Endothelial cell of hepatic sinusoid (primary cell): Measurements from ENCODE around the gene NALCN.
"Not testable (repeated sequence)": the region's sequence is repeated elsewhere in the genome, so short reads cannot be mapped to it uniquely, and the experiment has no call there.

ENCODE experiments used
- in situ Hi-C: cut with HindIII; loops from 2 replicates; pipeline ENCODE4 v1.10.0; 2017; ENCODE audit warnings: low sequenced_read_pairs

The NALCN gene

DNA sequence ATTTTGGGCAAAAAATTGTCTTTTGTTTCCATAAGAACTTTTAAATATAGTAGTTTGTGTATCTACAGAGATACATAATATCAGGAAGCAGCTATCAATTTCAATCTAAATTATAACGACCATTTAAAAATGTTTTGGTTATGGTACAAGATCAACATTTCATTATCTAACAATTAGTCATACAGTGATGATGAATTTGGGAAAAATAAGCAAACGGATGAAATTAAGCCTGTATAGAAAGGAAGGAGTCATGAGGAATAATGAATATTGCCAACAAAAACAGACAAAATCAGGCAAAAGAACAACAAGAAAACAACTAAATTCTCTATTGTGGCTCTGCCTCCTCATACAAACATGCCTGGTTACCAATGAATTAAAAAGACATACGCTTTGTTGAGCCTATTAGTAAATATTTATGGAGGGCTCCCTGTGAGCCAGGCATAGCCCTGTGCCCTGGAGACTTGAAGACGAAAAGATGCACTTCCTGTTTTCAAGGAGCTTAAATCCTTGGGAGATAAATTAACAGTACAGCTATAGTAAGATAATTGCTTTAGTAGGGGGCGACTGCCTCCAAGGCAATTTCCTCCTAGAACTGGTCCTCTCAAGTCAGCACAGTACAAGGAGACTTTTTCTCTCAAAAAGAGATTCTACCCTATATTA, 73.0 kb downstream of the NALCN start:
- in situ Hi-C loops: loop anchor here (5.0 kb wide), 1 partner anchor 36 kb away; no protein-coding TSS in a partner anchor

DNA sequence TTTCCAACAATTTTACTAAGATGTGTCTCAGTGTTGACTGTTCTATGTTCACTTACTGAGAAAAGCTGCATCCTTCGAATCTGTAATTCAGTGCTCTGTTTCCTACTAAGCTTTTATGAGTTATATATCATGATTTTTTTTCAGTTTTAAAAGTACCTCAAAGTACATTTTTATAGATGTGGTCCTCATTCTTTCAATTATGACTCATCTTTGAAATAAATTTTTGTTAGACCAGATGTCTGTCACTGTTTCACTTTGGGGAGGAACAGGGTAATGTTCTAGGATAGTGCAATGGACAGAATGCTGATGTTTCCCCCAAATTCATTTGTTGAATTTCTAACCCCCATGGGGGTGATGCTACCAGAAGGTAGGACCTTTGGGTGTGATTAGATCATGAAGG, 74.8 kb downstream of the NALCN start:
- in situ Hi-C loops: loop anchor here (5.0 kb wide), 1 partner anchor 34 kb away; no protein-coding TSS in a partner anchor

DNA sequence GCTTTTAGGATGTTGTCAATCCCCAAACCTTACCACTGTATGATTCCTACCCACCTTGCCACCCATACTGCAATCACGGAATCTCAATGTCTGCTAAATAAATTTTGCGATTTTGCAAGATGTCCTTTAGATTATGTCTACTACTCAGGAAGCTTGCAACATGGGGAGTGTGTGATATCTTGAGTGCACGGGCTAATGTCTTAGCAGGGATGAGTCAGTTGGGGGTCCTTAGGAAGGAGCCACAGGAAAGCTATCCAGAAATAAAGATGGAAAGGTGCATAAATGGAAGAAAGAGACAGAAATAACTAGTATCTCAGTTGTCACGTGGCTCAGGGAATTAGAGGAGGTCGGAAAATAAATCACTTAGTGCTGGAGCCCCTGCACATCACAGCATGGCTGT, 77.1 kb downstream of the NALCN start:
- in situ Hi-C loops: no loop called here

DNA sequence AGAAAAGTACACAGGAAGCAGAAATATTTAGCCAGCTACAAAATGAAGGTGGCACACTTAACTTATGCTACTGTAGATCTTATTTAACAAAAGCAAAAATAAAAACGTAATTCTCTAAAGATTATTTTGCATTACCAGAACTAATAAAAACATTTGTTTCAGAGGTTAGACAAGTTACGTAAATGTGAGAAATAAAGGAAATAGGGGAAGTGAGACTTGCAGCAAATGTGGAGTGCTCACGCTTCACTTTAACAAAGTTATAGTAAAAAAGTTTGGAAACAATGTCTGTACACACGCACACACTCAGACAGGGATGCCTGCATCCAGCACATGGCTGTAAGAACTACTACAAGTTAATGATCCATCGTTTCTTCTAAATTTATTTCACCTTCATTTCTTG, 83.7 kb downstream of the NALCN start:
- in situ Hi-C loops: no loop called here

DNA sequence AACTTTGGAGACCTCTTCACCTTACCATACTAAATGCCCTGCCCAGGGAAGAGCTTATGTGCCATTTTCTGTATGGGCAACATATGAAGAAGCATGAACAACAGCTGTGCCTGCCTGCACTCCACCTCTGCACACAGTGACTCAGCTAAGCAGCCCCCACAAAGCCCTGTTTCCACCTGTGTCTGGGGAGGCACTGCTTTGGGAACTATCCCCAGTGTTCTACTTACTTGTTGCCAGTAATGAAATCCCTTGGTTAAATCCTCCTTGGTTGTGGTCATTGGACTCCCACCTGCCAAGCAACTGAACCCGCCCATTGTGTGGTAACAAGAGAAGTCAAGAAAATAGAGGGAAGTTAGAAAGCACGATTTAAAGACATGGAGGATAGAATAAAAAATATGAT, 84.6 kb downstream of the NALCN start:
- in situ Hi-C loops: no loop called here

DNA sequence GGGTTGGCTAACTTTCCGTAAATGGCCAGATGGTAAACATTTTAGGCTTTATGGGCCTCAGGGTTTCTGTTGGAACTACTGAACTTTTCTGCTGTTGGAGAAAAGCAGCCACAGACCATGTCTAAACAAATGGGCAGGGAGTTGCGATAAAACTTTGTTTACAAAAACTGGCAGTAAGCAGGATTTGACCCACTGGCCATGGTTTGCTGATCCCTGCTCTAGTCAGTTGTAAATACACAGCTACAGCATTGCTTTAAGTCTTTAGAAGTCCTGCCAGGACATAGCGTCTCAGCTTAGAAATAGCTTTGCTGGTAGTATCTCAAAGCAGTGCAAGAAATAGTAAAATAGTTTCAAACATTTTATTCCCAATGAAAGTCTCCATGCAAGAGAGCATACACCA, 88.4 kb downstream of the NALCN start:
- in situ Hi-C loops: no loop called here

DNA sequence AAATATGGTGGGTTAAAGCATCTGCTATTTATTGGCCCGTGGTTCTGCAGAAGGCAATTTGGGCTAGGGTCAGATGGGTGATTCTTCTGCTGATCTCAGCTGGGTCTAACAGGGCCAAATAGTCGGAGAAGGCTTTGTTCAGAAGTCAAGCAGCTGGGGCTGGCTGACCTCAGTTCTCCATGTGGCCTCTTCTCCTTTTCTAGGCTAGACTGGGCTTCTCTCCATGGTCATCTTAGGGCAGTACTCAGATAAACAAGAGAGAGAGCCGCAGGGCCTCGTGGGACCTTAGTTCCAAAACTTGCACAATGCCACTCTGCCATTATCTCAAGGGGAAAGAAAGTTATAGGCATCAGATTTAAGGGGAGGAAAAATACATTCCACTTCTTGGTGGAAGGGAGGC, 89.6 kb downstream of the NALCN start:
- in situ Hi-C loops: no loop called here

DNA sequence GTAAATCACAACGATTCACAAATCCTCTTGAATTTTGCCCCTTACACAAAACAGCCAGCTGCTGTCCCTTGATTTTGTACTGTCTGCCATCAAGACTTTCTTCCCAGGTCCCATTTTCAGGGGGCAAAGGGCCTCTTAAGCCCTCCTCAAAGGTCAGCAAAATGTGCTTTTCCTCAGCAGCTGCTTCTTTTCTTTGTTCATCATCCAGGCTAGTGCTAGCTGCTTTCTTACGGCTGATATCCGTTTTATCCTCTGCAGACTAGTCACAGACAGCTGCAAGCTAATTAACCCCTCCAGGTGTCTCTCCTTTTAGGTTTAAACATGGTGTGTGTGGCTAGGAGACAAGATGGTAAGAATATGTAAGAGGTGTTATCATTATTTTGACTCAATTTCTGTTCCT, 90.9 kb downstream of the NALCN start:
- in situ Hi-C loops: no loop called here

DNA sequence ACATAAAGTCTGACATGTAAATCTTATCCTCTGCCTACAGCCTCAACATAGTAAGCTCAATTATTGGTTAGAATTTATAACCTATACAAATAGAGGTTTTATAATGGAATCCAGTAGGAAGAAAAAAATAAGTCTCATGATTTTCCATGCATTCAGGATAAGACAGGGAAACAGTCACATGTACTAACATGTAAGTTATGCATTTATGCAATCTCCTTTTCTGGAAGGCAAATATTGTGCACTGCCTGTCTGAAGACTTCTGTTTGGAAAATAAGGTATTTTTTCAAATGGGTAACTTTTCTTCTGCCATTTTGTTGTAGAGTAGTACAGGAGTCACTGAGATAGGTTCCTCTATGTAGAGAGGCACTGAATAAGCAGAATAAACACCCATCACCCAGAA, 92.7 kb downstream of the NALCN start:
- in situ Hi-C loops: no loop called here

DNA sequence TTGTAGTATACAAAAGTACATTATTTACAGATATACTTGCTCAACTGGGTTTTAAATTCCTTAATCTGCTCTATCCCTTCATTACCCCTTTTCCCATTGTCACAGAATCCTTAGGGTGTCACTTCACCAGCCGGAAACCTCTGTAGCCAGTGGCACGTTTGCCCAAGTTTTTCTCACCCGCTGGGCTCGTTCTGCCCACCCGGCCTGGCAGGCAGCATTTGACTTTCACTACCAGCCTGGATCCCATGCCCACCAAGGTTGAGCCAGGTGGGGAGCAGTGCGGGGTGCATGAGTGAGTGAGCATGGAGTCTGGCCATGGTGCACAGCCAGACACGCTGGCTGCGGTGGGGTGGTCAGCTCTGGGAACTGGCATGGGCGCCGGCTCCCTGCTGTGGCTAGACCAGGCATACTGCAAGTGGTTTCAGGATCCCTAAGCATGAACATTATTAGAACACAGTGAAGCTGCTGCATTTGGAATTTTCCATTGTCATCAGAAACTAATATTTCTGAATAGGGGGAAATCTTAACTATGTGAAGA, 98.3 kb downstream of the NALCN start:
- in situ Hi-C loops: no loop called here

DNA sequence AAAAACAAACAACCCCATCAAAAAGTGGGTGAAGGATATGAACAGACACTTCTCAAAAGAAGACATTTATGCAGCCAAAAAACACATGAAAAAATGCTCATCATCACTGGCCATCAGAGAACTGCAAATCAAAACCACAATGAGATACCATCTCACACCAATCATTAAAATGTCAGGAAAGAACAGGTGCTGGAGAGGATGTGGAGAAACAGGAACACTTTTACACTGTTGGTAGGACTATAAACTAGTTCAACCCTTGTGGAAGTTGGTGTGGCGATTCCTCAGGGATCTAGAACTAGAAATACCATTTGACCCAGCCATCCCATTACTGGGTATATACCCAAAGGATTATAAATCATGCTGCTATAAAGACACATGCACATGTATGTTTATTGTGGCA, 102.8 kb downstream of the NALCN start:
- in situ Hi-C loops: not testable (repeated sequence)

DNA sequence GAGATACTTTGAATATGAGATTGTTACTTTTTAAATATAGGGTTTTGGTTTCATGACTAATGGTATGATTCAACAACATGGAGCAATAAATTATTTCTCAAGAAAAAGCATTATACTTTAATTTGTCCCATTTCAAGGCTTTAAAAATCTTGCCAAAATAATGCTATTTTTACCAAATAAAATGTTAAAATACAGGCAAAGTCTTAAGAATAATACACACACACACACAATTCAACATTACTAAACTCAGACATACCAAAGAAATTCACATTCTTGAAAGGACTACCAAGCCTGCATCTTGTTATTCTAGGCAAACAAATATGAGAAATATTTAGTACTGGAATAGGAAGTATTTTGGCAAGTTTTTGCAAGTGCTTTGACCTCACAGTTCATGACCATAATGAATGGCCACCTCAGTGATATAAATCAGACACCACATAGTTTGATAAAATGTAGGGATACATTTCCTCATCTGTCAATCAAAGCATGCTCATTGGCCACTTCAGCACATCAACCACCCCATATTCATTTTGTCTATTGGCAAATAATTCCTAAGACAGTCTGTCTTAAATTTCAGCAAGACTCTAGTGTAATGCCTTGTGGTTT, 107.2 kb downstream of the NALCN start:
- in situ Hi-C loops: loop anchor here (5.0 to 10.0 kb wide), 4 partner anchors 33 to 154 kb away; no protein-coding TSS in a partner anchor

DNA sequence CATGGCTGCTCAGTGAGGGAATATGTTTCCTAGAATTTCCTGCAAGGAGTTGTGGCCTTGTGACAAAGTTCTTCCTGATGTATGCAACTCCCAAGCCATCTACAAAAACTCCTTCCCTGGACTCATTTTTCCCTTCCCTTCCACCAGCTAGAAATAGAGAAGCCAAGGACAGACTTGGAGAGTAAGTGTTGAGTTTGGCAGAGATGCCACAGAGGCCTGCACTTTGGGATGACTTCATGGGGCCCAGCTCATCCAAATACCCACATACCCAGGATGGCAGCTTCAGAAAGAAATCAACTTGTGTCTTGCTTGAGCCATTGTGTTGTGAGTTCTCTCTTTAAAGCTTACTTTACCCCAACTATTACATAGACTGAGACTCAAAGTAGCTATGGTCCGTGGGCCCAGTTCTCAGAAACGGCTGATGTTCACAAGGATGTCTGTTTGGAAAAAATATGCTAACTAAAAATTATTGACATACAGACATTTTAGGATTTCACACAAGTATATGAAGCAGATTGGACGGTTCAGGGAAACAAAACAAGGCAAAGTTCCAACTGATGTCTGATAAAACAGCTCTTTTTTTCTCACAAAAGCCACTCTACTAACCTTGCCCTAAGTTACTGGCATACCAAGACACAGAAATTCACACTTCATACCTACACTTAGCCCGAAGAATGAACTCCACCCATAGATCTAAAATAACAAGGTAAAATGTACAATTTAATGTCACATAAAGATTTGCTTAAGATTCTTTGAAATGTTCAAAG, 107.9 kb downstream of the NALCN start:
- in situ Hi-C loops: loop anchor here (5.0 to 10.0 kb wide), 4 partner anchors 34 to 154 kb away; no protein-coding TSS in a partner anchor

DNA sequence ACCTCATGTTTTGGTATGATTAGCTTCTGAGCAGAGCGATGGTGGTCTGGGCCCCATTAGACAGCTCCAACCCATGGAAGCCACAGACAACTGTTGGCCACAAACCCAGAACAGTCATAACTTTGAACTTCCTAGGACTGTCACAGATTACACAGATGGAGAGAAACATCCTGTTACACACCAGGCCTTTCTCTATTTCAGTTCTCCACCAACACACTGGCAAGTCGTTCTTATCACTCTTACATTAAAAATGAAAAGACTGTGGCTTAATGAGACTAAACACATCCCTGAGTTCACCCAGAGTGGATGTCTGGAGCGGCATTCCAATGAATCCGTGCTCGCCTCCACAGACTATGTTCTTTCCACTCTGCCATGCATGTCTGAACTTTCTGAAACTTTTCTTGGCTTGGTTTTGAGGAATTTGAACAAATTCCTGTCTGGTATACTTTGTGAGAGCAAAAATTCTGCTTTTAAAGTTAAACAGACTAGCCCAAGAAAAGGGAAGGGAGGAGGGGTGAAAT, 109.1 kb downstream of the NALCN start:
- in situ Hi-C loops: loop anchor here (5.0 to 10.0 kb wide), 4 partner anchors 35 to 152 kb away; no protein-coding TSS in a partner anchor

DNA sequence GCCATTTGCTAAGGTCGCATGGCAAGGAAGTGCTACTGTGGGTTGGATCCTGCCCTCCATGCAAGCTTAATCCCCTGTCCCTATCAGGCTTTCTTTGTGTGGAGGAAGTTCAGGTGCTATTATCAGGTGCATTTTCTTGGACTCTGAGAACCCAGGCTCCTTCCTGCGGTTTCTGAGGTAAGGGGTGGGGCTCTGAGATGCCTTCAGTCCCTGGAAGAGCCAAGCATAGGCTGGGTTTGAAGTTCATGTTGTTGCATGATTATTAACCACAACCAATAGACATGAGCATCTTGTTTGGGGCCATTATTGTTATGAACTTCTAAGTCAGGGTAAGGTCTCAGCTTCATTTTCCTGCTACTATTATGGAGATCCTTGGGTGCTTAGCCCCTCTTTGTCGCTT, 109.5 kb downstream of the NALCN start:
- in situ Hi-C loops: loop anchor here (5.0 to 10.0 kb wide), 4 partner anchors 36 to 152 kb away; no protein-coding TSS in a partner anchor

DNA sequence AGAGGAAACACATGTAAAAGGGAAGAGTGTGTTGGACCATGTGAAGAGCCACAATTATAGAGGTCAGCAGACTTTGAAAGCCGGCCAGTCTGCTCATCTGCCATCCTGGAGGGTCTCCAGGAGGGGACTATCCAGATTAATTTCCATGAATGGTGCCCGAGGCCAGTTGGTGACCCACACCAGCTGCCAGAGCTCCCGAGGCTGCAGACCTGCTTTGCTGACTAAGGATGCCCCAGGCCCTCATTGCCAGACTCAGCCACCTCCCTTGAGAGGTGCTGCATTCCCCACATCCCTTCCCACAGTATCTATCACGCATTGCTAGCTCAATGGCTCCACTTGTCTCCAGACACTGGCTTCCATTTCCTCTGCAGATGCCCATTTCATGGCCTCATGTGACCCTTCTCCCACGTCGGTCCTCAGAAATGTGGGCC, 110.3 kb downstream of the NALCN start:
- in situ Hi-C loops: loop anchor here (5.0 to 10.0 kb wide), 4 partner anchors 36 to 151 kb away; no protein-coding TSS in a partner anchor

DNA sequence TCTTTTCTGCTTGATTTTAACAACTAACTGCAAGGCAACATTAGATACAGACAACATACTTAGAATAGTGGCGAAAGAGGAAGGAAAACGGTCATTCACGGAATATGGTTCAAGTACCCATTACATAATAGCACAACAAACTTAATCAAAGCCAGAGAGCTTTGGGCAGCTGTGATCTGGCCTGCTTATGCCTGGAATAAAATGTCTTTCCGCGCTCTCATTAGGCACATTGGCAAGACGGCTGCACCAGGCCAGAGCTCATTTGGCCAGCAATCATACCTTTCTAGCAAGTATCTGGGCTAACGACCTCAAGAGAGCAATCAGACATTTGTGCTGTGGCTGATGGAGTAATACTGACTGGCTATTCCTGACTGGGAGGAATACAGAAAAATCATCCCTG, 112.8 kb downstream of the NALCN start:
- in situ Hi-C loops: loop anchor here (10.0 kb wide), 1 partner anchor 149 kb away; no protein-coding TSS in a partner anchor

DNA sequence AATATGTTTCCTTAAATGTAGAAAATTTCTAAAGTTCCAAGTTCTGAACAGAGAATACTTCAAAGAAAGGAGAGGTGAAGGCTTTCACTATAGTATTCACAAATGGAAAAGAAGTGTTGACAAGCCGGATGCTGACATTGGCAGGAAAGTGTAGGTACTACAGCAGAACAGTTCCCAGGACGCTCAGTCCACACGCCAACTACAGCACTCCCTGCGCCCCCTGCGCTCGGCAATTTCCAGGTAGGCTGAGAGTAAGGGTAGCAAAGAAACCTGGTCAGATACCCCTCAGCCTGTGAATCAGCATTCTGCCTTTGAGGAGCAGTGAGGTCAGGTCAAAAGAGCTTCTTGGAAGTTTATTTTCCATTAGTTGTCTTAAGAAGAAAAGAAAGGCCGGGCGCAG, 115.3 kb downstream of the NALCN start:
- in situ Hi-C loops: loop anchor here (10.0 kb wide), 1 partner anchor 146 kb away; no protein-coding TSS in a partner anchor

DNA sequence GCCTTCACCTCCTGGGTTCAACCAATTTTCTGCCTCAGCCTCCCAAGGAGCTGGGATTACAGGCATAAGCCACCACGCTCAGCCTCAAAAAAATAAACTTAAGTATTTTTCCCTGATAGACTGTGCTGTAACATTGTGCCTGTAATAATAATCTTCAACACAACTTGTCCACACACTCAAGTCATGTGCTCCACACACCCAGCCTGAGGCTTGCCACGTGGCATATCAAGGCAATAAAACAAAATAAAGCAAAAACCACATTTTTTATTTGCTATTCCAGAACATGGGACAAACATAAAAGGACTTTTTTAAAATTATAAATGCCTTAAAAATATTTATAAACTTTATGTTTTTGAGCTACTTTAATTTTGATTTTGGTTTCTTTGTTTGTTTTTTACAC, 115.8 kb downstream of the NALCN start:
- in situ Hi-C loops: loop anchor here (10.0 kb wide), 1 partner anchor 146 kb away; no protein-coding TSS in a partner anchor

DNA sequence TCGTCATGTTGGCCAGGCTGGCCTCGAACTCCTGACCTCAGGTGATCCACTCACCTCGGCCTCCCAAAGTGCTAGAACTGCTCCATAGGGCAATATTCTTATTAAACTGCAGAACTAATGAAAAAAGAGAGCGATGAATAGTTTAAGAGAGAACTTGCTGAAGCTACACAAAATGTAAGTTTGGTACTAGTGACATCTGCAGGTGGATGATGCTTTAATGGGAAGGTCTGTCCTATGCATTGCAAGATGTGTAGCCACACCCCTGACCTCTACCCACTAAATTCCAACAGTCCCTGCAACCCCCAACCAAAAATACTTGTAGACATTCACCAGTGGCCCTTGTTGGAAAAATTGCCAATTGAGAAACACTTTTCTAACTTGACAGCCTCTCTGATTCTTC, 117.8 kb downstream of the NALCN start:
- in situ Hi-C loops: no loop called here

DNA sequence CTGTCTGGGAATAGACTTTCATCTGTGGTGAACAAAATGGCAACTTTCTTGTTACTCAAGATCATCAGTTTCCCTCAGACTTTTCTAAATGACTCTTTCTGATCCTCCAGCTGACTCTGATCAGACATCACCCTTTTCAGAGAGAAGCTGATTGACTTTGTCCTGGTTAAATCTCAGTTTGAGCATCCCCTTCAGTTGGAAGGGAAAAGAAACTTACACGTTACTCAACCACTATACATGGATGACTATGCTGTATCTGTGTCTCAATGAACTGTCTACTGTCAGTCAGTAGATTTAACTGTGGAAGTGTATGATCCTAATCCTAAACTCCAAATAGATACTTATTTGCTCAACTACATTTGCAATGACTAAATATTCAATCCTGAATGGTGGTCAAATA, 118.5 kb downstream of the NALCN start:
- in situ Hi-C loops: no loop called here
